Measurements from ENCODE around the gene DTNB.

The DTNB gene

DNA sequence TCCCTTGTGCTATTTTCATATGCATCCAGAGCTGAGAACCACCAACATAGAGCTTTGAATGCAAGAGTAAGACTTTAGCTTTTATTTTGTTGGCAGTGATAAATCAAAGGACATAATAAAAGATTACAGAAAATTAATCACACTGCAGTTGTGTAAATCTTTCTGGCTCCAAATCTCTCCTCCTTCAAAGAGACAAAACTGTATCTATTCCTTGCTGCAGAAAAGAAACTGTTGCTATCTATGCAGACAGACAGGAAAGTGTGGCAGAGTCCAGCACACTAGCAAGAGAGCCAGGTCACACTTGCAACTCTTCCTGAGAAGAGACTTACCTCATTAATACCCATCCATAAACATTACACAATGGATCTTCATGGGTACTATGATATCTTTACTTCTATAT, 57.5 kb downstream of the DTNB start:
- TF ChIP-seq, protein P1, sequence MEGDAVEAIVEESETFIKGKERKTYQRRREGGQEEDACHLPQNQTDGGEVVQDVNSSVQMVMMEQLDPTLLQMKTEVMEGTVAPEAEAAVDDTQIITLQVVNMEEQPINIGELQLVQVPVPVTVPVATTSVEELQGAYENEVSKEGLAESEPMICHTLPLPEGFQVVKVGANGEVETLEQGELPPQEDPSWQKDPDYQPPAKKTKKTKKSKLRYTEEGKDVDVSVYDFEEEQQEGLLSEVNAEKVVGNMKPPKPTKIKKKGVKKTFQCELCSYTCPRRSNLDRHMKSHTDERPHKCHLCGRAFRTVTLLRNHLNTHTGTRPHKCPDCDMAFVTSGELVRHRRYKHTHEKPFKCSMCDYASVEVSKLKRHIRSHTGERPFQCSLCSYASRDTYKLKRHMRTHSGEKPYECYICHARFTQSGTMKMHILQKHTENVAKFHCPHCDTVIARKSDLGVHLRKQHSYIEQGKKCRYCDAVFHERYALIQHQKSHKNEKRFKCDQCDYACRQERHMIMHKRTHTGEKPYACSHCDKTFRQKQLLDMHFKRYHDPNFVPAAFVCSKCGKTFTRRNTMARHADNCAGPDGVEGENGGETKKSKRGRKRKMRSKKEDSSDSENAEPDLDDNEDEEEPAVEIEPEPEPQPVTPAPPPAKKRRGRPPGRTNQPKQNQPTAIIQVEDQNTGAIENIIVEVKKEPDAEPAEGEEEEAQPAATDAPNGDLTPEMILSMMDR (IDR thresholded peaks at IDR 0.05; ENCODE audit: insufficient read depth, low read length) = no peak
- no peak for TF ChIP-seq SPI1 (IDR thresholded peaks at IDR 0.05; ENCODE audit: borderline replicate concordance, low read depth)
- TF ChIP-seq, protein P2, sequence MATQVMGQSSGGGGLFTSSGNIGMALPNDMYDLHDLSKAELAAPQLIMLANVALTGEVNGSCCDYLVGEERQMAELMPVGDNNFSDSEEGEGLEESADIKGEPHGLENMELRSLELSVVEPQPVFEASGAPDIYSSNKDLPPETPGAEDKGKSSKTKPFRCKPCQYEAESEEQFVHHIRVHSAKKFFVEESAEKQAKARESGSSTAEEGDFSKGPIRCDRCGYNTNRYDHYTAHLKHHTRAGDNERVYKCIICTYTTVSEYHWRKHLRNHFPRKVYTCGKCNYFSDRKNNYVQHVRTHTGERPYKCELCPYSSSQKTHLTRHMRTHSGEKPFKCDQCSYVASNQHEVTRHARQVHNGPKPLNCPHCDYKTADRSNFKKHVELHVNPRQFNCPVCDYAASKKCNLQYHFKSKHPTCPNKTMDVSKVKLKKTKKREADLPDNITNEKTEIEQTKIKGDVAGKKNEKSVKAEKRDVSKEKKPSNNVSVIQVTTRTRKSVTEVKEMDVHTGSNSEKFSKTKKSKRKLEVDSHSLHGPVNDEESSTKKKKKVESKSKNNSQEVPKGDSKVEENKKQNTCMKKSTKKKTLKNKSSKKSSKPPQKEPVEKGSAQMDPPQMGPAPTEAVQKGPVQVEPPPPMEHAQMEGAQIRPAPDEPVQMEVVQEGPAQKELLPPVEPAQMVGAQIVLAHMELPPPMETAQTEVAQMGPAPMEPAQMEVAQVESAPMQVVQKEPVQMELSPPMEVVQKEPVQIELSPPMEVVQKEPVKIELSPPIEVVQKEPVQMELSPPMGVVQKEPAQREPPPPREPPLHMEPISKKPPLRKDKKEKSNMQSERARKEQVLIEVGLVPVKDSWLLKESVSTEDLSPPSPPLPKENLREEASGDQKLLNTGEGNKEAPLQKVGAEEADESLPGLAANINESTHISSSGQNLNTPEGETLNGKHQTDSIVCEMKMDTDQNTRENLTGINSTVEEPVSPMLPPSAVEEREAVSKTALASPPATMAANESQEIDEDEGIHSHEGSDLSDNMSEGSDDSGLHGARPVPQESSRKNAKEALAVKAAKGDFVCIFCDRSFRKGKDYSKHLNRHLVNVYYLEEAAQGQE (IDR thresholded peaks at IDR 0.05; ENCODE audit: insufficient replicate concordance, low read depth) = no peak
- TF ChIP-seq POLR2AphosphoS5 (IDR thresholded peaks at IDR 0.05; ENCODE audit: low read depth) = no peak
- no peak for TF ChIP-seq GABPA (IDR thresholded peaks at IDR 0.05; ENCODE audit: low read depth)
- no peak for DNase-seq (ENCODE audit: low read depth in 1 of 2, low spot score in 1 of 2)
- no peaks in the 10 kb centered on the region for H3K27me3 ChIP-seq (ENCODE audit: insufficient read depth, poor library complexity, severe bottlenecking)
- H3K4me3 ChIP-seq (replicated peaks; ENCODE audit: insufficient read depth, low read length) = no peak overlapping the region
- H3K27ac ChIP-seq (replicated peaks) = no peak overlapping the region

DNA sequence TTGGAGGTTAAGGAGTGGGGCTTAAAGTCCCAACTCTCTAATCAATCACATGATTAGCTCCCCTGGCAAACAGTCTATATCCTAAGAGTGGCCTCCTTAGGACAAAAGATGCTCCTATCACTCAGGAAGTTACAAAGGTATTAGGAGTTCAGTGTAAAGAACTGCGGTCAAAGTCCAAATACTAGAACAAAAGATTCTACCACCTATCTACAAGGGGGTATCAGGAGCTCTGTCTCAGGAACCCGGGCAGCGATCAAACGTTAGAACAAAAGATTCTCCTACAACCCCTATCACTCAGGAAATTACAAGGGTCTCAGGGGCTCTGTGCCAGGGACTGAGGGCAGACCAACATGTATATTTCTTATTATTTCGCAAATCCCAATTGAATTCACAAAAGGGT, 58.0 kb downstream of the DTNB start:
- H3K27me3 ChIP-seq (ENCODE audit: insufficient read depth, poor library complexity, severe bottlenecking) = no peaks in the 10 kb centered on the region
- TF ChIP-seq GABPA (IDR thresholded peaks at IDR 0.05; ENCODE audit: low read depth) (no peak), SPI1 (IDR thresholded peaks at IDR 0.05; ENCODE audit: borderline replicate concordance, low read depth) (no peak), POLR2AphosphoS5 (IDR thresholded peaks at IDR 0.05; ENCODE audit: low read depth) (no peak)
- TF ChIP-seq, protein P1 (IDR thresholded peaks at IDR 0.05; ENCODE audit: insufficient read depth, low read length) = no peak
- TF ChIP-seq, protein P2 (IDR thresholded peaks at IDR 0.05; ENCODE audit: insufficient replicate concordance, low read depth) = no peak
- no peak for DNase-seq (ENCODE audit: low read depth in 1 of 2, low spot score in 1 of 2)
- no peak overlapping the region for H3K4me3 ChIP-seq (replicated peaks; ENCODE audit: insufficient read depth, low read length)
- no peak overlapping the region for H3K27ac ChIP-seq (replicated peaks)

DNA sequence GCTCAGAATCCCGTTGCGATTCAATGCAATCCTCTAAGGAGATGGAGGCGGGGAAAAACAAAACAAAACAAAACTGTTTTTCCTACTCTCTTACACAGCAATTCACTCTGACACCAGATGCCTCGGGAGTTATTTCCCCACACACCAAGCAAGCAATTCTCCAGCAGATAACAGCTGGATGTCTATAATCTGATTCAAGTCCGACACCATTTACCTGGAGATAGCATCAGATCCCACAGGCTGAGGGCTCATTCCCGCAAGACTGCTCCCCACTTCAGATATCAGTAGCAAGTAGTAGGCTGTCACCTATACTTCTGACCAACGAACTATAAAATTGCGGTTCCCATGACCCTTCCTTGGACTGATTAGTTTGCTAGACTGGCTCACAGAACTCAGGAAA, 58.7 kb downstream of the DTNB start:
- DNase-seq (ENCODE audit: low read depth in 1 of 2, low spot score in 1 of 2) = no peak
- Histone ChIP-seq H3K27me3 (ENCODE audit: insufficient read depth, poor library complexity, severe bottlenecking) (no peaks in the 10 kb centered on the region), H3K4me3 (replicated peaks; ENCODE audit: insufficient read depth, low read length) (no peak overlapping the region), H3K27ac (replicated peaks) (no peak overlapping the region)
- TF ChIP-seq, protein P1 (IDR thresholded peaks at IDR 0.05; ENCODE audit: insufficient read depth, low read length) = no peak
- no peak for TF ChIP-seq GABPA (IDR thresholded peaks at IDR 0.05; ENCODE audit: low read depth)
- no peak for TF ChIP-seq POLR2AphosphoS5 (IDR thresholded peaks at IDR 0.05; ENCODE audit: low read depth)
- TF ChIP-seq SPI1 (IDR thresholded peaks at IDR 0.05; ENCODE audit: borderline replicate concordance, low read depth) = no peak
- TF ChIP-seq, protein P2 (IDR thresholded peaks at IDR 0.05; ENCODE audit: insufficient replicate concordance, low read depth) = no peak
